Heart left ventricle (tissue), 16 donors: ENCODE data around the gene KIF26B. TPM values are rescaled to one million over a fixed set of nuclear protein-coding genes. Genes with fewer than 3 reads are reported as not detected.

Source experiments
- ATAC-seq, 4 donors: fragments of 200-7000 bp; cut with Tn5 transposase; one replicate each; pipeline ENCODE4 v1.9.1; 2020 to 2022; ENCODE audit warnings: moderate library complexity in 4 of 4, mild to moderate bottlenecking in 3 of 4, moderate number of reproducible peaks in 1 of 4
- DNase-seq, 5 donors: peaks; one replicate each; pipeline ENCODE4 v3.0.0-alpha.2; 2020
- H3K27ac ChIP-seq, 12 donors: fragments of 200-600 bp; sonication (generic) in 4 of 12; one replicate each; pipeline versions ENCODE4 v1.5.0 to v1.8.0; 2016 to 2022; ENCODE audit warnings: mild to moderate bottlenecking in 2 of 12
- H3K27me3 ChIP-seq, 9 donors: fragments of 200-600 bp; sonication (generic) in 2 of 9; one replicate each; pipeline versions ENCODE4 v1.5.1 to v1.8.0; 2016 to 2022; ENCODE audit warnings: mild to moderate bottlenecking in 3 of 9
- H3K36me3 ChIP-seq, 9 donors: fragments of 200-600 bp; sonication (generic) in 2 of 9; one replicate each; pipeline versions ENCODE4 v1.5.0 to v1.8.0; 2018 to 2022; ENCODE audit warnings: mild to moderate bottlenecking in 2 of 9
- H3K4me1 ChIP-seq, 12 donors: fragments of 200-600 bp; sonication (generic) in 4 of 12; one replicate each; pipeline versions ENCODE4 v1.5.0 to v1.8.0; 2016 to 2022; ENCODE audit warnings: mild to moderate bottlenecking in 3 of 12
- H3K4me3 ChIP-seq, 12 donors: fragments of 200-600 bp; sonication (generic) in 4 of 12; one replicate each; pipeline versions ENCODE4 v1.5.0 to v1.8.0; 2017 to 2022; ENCODE audit warnings: mild to moderate bottlenecking in 9 of 12, moderate library complexity in 4 of 12
- H3K9me3 ChIP-seq, 12 donors: fragments of 200-600 bp; sonication (generic) in 4 of 12; one replicate each; pipeline versions ENCODE4 v1.5.0 to v1.8.0; 2016 to 2022; ENCODE audit warnings: mild to moderate bottlenecking in 1 of 12
- CTCF ChIP-seq, 12 donors: fragments of 200-600 bp; sonication (generic) in 4 of 12; IDR thresholded peaks; one replicate each; pipeline versions ENCODE4 v1.5.0 to v1.8.0; 2018 to 2022; ENCODE audit warnings: antibody characterized with exemption in 12 of 12, mild to moderate bottlenecking in 5 of 12
- POLR2A ChIP-seq, 2 donors: fragments of 450-650 bp; IDR thresholded peaks; one replicate each; pipeline ENCODE4 v1.6.1; 2017; ENCODE audit warnings: antibody characterized with exemption in 2 of 2, mild to moderate bottlenecking in 2 of 2, moderate library complexity in 2 of 2
- WGBS, 4 donors: extraction: QIAGEN DNeasy Blood & Tissue Kit in 2 of 4; methylation state at CpG; one replicate each; pipeline versions ENCODE4 v1.1.5 to v1.1.7; 2013 to 2018; 5-methylcytosine and 5-hydroxymethylcytosine counted together
- intact Hi-C, 10 donors: fragments of 100-400 bp; cut with DNase I; formaldehyde crosslinking; loops; one replicate each; pipeline versions ENCODE4 v1.11.1 to v1.14.2; 2022
- polyA plus RNA-seq, 2 donors: library from polyadenylated mRNA; stranded (reverse); fragments of 200-250 nt; gene quantifications; one replicate each; pipeline ENCODE4 v1.2.3, GENCODE V29; 2013
- total RNA-seq, 9 donors: library from RNA; depleted of rRNA in 2 of 9; stranded (reverse); fragments of >200 nt in 2 of 9; fragmentation: NEBNext Ultra II Directional in 3 of 9; extraction: Animal tissue kit (Norgen Biotek cat#: 25700) in 3 of 9; gene quantifications; one replicate each; pipeline versions ENCODE4 v1.1.0 to v1.2.4, GENCODE V29; 2016 to 2023
- donor health status: ischemic (EF 13 %, LVEDD 7.1; RV severe dilation, severe dysfunction).
- donor health status: healthy with polysubstance abuse.
- donor health status: DM: no; HTN: yes; CAD: no.
- donor health status: DM: no; HTN: no; CAD: no.
- donor health status: ischemic (EF 25% LVEDD 6.9; RV normal size, moderate dysfunction).
- donor health status: ischemic (EF 25% LVEDD 5.7; RV mildly dilated, moderate dysfunction).
- donor health status: healthy.
- donor health status: DM: yes; HTN: yes; CAD: no.
- donor health status: ischemic (EF 35%, LVEDD 5.7; RV mildly dilated, moderate dysfunction).
- donor health status: nonischemic (EF 11% LVEDD 7.7; RV severe dilation, severe dysfunction).
- donor health status: DM: yes; HTN: yes; CAD: no.
- donor health status: PGD.
- donor health status: ischemic (EF 29% LVEDD 5.4; RV normal size, mild dysfunction).
- donor health status: nonischemic (EF 23%, LVEDD 6.1; RV moderate dilation, normal function).

Gene KIF26B
- total and polyA plus RNA-seq, 11 donors = 1.2 to 7.0 (median 2.3) TPM

DNA sequence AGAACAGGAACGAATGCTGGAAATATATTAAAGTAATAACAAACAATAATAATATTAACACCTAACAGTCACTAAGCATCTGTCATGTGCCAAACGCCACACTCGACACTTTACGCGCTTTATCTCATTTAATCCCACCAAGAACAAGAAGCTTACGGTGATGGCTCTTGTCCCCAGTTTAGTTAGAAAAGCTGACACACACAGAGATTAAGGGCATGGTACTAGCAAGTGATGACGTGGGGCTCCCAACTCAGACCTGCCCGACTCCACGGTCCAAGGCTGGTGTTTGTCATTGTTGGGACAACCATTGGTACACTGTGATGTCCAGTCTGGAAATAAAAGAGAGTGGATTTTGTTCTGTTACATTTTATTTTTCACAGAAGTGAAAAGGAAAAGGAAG is 41.1 kb upstream of the KIF26B start:
- Histone ChIP-seq H3K4me1 (no peaks in the 10 kb centered on the region), H3K36me3 (no peaks in the 10 kb centered on the region), H3K9me3 (no peaks in the 10 kb centered on the region), H3K4me3 (no peak overlapping the region), H3K27me3 (no peaks in the 10 kb centered on the region), H3K27ac (no peak overlapping the region)
- TF ChIP-seq POLR2A (IDR thresholded peaks at IDR 0.05) (no peak), CTCF (IDR thresholded peaks at IDR 0.05) (no peak)
- intact Hi-C loops = no loop called here
- ATAC-seq (no peak), DNase-seq (no peak)
- 79 to 91% (median 88%) methylated on average over 9 of the region's 9 CpGs for WGBS, 4 donors

DNA sequence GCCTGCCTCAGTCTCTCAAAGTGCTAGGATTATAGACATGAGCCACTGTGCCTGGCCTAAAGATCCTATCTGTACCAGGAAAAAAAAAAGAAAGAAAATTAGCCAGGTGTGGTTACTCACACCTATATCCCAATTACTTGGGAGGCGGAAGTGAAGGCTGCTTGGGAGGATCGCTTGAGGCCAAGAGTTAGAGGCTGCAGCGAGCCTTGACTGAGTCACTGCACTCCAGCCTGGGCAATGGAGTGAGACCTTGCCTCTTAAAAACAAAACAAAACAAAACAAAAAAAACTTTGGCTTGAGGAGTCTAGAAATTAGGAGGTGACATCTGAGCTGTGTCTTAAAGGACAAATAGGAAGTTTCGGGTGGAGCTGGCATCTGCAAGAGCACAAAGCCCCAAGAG is 38.7 kb upstream of the KIF26B start:
- no peak overlapping the region for H3K27ac ChIP-seq
- intact Hi-C loops = no loop called here
- DNase-seq (no peak), ATAC-seq (no peak)
- TF ChIP-seq POLR2A (IDR thresholded peaks at IDR 0.05) = no peak
- TF ChIP-seq CTCF (IDR thresholded peaks at IDR 0.05) = no peak
- WGBS, 4 donors = 96 to 97% (median 97%) methylated on average over 4 of the region's 4 CpGs
- peaks cover 0 to 5% (median 0%) of the 10 kb centered on the region in 12 donors for H3K4me1 ChIP-seq
- no peak overlapping the region for H3K4me3 ChIP-seq
- H3K27me3 ChIP-seq = no peaks in the 10 kb centered on the region
- H3K9me3 ChIP-seq = no peaks in the 10 kb centered on the region
- no peaks in the 10 kb centered on the region for H3K36me3 ChIP-seq

GRCh38 chr1:245116751-245117150 is 38.0 kb upstream of the KIF26B start:
- Histone ChIP-seq H3K27me3 (no peaks in the 10 kb centered on the region), H3K9me3 (no peaks in the 10 kb centered on the region), H3K36me3 (no peaks in the 10 kb centered on the region), H3K4me1 (peaks cover 0 to 5% (median 0%) of the 10 kb centered on the region in 12 donors), H3K4me3 (no peak overlapping the region), H3K27ac (no peak overlapping the region)
- ATAC-seq = no peak
- TF ChIP-seq POLR2A (IDR thresholded peaks at IDR 0.05) (no peak), CTCF (IDR thresholded peaks at IDR 0.05) (no peak)
- 68 to 82% (median 78%) methylated on average over 3 of the region's 3 CpGs for WGBS, 4 donors
- intact Hi-C loops = no loop called here
- no peak for DNase-seq

- no peaks in the 10 kb centered on the region for H3K9me3 ChIP-seq
- H3K27me3 ChIP-seq = no peaks in the 10 kb centered on the region
- peaks cover 0 to 11% (median 3%) of the 10 kb centered on the region in 9 donors for H3K36me3 ChIP-seq
- TF ChIP-seq CTCF (IDR thresholded peaks at IDR 0.05) (no peak), POLR2A (IDR thresholded peaks at IDR 0.05) (no peak)
- DNase-seq = no peak
- ATAC-seq = no peak
- 92 to 94% (median 93%) methylated on average over 7 of the region's 7 CpGs for WGBS, 4 donors
- no peak overlapping the region for H3K4me3 ChIP-seq
- intact Hi-C loops = no loop called here
- H3K27ac ChIP-seq = no peak overlapping the region
- H3K4me1 ChIP-seq = peaks cover 0 to 5% (median 0%) of the 10 kb centered on the region in 12 donors
Measured at GRCh38 chr1:245118066-245118465, 36.7 kb upstream of the KIF26B start.
